Gastroesophageal sphincter (tissue), 3 donors: ENCODE results near the gene DEFB131A.
"Not testable (repeated sequence)": the region's sequence is repeated elsewhere in the genome, so short reads cannot be mapped to it uniquely, and the experiment has no call there.

ENCODE experiments used
- CTCF ChIP-seq, 4 experiments: fragments of 200-600 bp in 2 of 4; fragments of 450-650 bp in 2 of 4; sonication (generic) in 1 of 4; IDR thresholded peaks; one replicate each; pipeline ENCODE4 v1.5.1; 2017 to 2019; ENCODE audit warnings: antibody characterized with exemption in 4 of 4, mild to moderate bottlenecking in 2 of 4, moderate library complexity in 2 of 4
- EP300 ChIP-seq: sonication (generic); formaldehyde crosslinking; IDR thresholded peaks from one replicate; pipeline ENCODE4 v1.6.1; 2017; ENCODE audit warnings: antibody characterized with exemption, mild to moderate bottlenecking

GRCh38 chr4:9488796-9489195, 44.6 kb downstream of the DEFB131A start:
- TF ChIP-seq CTCF (IDR thresholded peaks at IDR 0.05); EP300: not testable (repeated sequence)
